GM23338 (cell line): ENCODE measurements around the gene MEF2A. TPM values are rescaled to one million over a fixed set of nuclear protein-coding genes. Genes with fewer than 3 reads are reported as not detected.

ENCODE experiments used
- ATAC-seq: fragments of 200-7000 bp; cut with Tn5 transposase; 3 replicates; pipeline ENCODE4 v1.9.1; 2020
- DNase-seq: peaks from one replicate; pipeline ENCODE4 v3.0.0-alpha.2; 2015; ENCODE audit warnings: low spot score
- H2AFZ ChIP-seq: fragments of 200-600 bp; sonication (generic); 2 replicates; pipeline ENCODE4 v1.8.0; 2016; ENCODE audit warnings: antibody characterized with exemption, mild to moderate bottlenecking, moderate library complexity
- H3F3A ChIP-seq: fragments of 200-600 bp; sonication (generic); replicated peaks from 2 replicates; pipeline ENCODE4 v1.8.0; 2017; ENCODE audit warnings: antibody characterized with exemption, mixed run types, low read depth
- H3K27ac ChIP-seq: fragments of 200-600 bp; sonication (generic); 2 replicates; pipeline ENCODE4 v1.6.1; 2016; ENCODE audit warnings: low read depth
- H3K27me3 ChIP-seq: fragments of 200-600 bp; sonication (generic); 2 replicates; pipeline ENCODE4 v1.8.0; 2016; ENCODE audit warnings: mild to moderate bottlenecking, mixed run types, moderate library complexity; ENCODE audit not compliant: insufficient read depth
- H3K36me3 ChIP-seq: fragments of 200-600 bp; sonication (generic); 2 replicates; pipeline ENCODE4 v1.8.0; 2016; ENCODE audit warnings: mild to moderate bottlenecking; ENCODE audit not compliant: insufficient read depth
- H3K4me1 ChIP-seq: fragments of 200-600 bp; sonication (generic); 2 replicates; pipeline ENCODE4 v1.8.0; 2016; ENCODE audit warnings: mild to moderate bottlenecking, moderate library complexity; ENCODE audit not compliant: insufficient read depth
- H3K4me2 ChIP-seq: fragments of 200-600 bp; sonication (generic); 2 replicates; pipeline ENCODE4 v1.7.1; 2017; ENCODE audit warnings: mixed run types
- H3K4me3 ChIP-seq: fragments of 200-600 bp; sonication (generic); 2 replicates; pipeline ENCODE4 v1.6.1; 2016; ENCODE audit warnings: mixed run types
- H3K79me2 ChIP-seq: fragments of 200-600 bp; sonication (generic); replicated peaks from 2 replicates; pipeline ENCODE4 v1.8.0; 2017; ENCODE audit warnings: mild to moderate bottlenecking; ENCODE audit not compliant: insufficient read depth
- H3K9me2 ChIP-seq: fragments of 200-600 bp; sonication (generic); 2 replicates; pipeline ENCODE4 v1.8.0; 2017; ENCODE audit not compliant: insufficient read depth
- H4K20me1 ChIP-seq: fragments of 200-600 bp; sonication (generic); replicated peaks from 2 replicates; pipeline ENCODE4 v1.8.0; 2017; ENCODE audit warnings: mild to moderate bottlenecking; ENCODE audit not compliant: insufficient read depth
- H3K27ac Mint-ChIP-seq: 2 replicates; pipeline ENCODE4 v1.8.0; 2020; ENCODE audit warnings: inconsistent platforms, mild to moderate bottlenecking, moderate library complexity, mixed read lengths
- H3K27me3 Mint-ChIP-seq: 3 replicates; pipeline ENCODE4 v1.8.0; 2022; ENCODE audit warnings: low read depth, mild to moderate bottlenecking, moderate library complexity, mixed read lengths, inconsistent platforms; ENCODE audit not compliant: insufficient read depth, poor library complexity
- H3K36me3 Mint-ChIP-seq: 3 replicates; pipeline ENCODE4 v1.8.0; 2021; ENCODE audit warnings: low read depth, mild to moderate bottlenecking, inconsistent platforms, moderate library complexity, mixed read lengths
- H3K4me1 Mint-ChIP-seq: 3 replicates; pipeline ENCODE4 v1.8.0; 2020; ENCODE audit warnings: mild to moderate bottlenecking, inconsistent platforms, mixed read lengths
- H3K4me3 Mint-ChIP-seq: 3 replicates; pipeline ENCODE4 v1.8.0; 2021; ENCODE audit warnings: moderate library complexity, mild to moderate bottlenecking, inconsistent platforms, mixed read lengths
- H3K9me3 Mint-ChIP-seq: 3 replicates; pipeline ENCODE4 v1.8.0; 2020; ENCODE audit warnings: moderate library complexity, mild to moderate bottlenecking, inconsistent platforms, mixed read lengths
- CREB1 ChIP-seq: fragments of 250-450 bp; sonication (Bioruptor Pico); IDR thresholded peaks from 2 replicates; pipeline ENCODE4 v1.5.0; 2020; ENCODE audit warnings: low read depth, mild to moderate bottlenecking, moderate library complexity
- EZH2 ChIP-seq: fragments of 200-600 bp; sonication (generic); IDR thresholded peaks from one replicate; pipeline ENCODE4 v1.8.0; 2017; ENCODE audit warnings: antibody characterized with exemption, mild to moderate bottlenecking, low read depth; ENCODE audit not compliant: unreplicated experiment
- JUNB ChIP-seq: IDR thresholded peaks from one replicate; pipeline ENCODE4 v1.6.1; 2016; ENCODE audit warnings: antibody characterized with exemption; ENCODE audit not compliant: unreplicated experiment
- NANOG ChIP-seq: IDR thresholded peaks from 2 replicates; pipeline ENCODE4 v1.6.1; 2016; ENCODE audit warnings: antibody characterized with exemption, borderline replicate concordance
- POLR2AphosphoS5 ChIP-seq: IDR thresholded peaks from 2 replicates; pipeline ENCODE4 v1.6.1; 2016; ENCODE audit warnings: antibody characterized with exemption, low read depth
- polyA plus RNA-seq: library from polyadenylated mRNA; unstranded; fragments of >200 nt; fragmentation: Nextera tagmentation; extraction: Ambion mirVana; gene quantifications from 2 replicates; pipeline ENCODE4 v1.2.1, GENCODE V29; 2016
- total RNA-seq: library from RNA; depleted of rRNA; stranded (reverse); fragments of >200 nt; shearing (Covaris generic); gene quantifications from 2 replicates; pipeline ENCODE4 v1.2.3, GENCODE V29; 2014
- TF ChIP-seq, protein P1 (sequence below): IDR thresholded peaks from one replicate; pipeline ENCODE4 v1.6.1; 2018; ENCODE audit warnings: antibody characterized with exemption; ENCODE audit not compliant: unreplicated experiment
- TF ChIP-seq, protein P2 (sequence below): fragments of 250-450 bp; sonication (Bioruptor Pico); IDR thresholded peaks from 2 replicates; pipeline ENCODE4 v1.5.0; 2020; ENCODE audit warnings: mild to moderate bottlenecking, moderate library complexity
- TF ChIP-seq, protein P3 (sequence below), 2 experiments: fragments of 200-600 bp in 1 of 2; sonication (generic) in 1 of 2; conservative IDR thresholded peaks; 2 replicates each; pipeline versions ENCODE4 v1.5.1 to v1.6.1; 2016 to 2017; ENCODE audit warnings: antibody characterized with exemption in 2 of 2, low read depth in 2 of 2, mild to moderate bottlenecking in 2 of 2, moderate library complexity in 1 of 2

The MEF2A gene
- total and polyA plus RNA-seq, 2 experiments from 2014 or later = 20.3 to 42.3 TPM

DNA sequence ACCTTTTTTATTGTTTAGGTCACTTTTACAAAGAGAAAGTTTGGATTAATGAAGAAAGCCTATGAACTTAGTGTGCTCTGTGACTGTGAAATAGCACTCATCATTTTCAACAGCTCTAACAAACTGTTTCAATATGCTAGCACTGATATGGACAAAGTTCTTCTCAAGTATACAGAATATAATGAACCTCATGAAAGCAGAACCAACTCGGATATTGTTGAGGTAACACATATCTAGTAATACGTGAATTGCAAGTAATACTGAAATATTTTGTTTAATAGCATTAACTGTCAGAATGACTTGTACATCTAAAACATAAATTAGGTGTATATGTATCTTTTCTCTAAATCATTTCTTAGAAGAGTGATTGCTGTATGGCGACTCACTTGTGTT, 79.8 kb downstream of the MEF2A start (continued):
- TF ChIP-seq, protein P1, sequence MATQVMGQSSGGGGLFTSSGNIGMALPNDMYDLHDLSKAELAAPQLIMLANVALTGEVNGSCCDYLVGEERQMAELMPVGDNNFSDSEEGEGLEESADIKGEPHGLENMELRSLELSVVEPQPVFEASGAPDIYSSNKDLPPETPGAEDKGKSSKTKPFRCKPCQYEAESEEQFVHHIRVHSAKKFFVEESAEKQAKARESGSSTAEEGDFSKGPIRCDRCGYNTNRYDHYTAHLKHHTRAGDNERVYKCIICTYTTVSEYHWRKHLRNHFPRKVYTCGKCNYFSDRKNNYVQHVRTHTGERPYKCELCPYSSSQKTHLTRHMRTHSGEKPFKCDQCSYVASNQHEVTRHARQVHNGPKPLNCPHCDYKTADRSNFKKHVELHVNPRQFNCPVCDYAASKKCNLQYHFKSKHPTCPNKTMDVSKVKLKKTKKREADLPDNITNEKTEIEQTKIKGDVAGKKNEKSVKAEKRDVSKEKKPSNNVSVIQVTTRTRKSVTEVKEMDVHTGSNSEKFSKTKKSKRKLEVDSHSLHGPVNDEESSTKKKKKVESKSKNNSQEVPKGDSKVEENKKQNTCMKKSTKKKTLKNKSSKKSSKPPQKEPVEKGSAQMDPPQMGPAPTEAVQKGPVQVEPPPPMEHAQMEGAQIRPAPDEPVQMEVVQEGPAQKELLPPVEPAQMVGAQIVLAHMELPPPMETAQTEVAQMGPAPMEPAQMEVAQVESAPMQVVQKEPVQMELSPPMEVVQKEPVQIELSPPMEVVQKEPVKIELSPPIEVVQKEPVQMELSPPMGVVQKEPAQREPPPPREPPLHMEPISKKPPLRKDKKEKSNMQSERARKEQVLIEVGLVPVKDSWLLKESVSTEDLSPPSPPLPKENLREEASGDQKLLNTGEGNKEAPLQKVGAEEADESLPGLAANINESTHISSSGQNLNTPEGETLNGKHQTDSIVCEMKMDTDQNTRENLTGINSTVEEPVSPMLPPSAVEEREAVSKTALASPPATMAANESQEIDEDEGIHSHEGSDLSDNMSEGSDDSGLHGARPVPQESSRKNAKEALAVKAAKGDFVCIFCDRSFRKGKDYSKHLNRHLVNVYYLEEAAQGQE = no peak

DNA sequence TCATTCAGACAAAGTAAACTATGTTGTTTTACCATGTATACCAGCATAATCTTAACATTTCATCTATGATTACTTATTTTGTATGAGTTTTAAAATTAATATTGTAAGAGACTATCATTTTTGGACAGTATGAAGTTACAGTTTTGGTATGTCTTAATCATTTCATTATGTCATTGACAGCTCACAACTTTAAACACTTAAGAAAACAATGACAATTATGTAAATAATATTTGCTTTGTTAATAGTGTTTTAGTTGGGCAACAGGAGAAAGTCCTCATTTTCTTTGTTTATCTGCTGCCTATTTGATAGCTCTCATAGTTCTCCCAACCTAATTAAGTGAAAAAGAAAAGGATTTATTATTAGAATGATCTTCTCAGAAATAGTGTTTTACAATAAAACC, 80.2 kb downstream of the MEF2A start:
- ATAC-seq (no peak), DNase-seq (no peak)
- TF ChIP-seq, protein P2, sequence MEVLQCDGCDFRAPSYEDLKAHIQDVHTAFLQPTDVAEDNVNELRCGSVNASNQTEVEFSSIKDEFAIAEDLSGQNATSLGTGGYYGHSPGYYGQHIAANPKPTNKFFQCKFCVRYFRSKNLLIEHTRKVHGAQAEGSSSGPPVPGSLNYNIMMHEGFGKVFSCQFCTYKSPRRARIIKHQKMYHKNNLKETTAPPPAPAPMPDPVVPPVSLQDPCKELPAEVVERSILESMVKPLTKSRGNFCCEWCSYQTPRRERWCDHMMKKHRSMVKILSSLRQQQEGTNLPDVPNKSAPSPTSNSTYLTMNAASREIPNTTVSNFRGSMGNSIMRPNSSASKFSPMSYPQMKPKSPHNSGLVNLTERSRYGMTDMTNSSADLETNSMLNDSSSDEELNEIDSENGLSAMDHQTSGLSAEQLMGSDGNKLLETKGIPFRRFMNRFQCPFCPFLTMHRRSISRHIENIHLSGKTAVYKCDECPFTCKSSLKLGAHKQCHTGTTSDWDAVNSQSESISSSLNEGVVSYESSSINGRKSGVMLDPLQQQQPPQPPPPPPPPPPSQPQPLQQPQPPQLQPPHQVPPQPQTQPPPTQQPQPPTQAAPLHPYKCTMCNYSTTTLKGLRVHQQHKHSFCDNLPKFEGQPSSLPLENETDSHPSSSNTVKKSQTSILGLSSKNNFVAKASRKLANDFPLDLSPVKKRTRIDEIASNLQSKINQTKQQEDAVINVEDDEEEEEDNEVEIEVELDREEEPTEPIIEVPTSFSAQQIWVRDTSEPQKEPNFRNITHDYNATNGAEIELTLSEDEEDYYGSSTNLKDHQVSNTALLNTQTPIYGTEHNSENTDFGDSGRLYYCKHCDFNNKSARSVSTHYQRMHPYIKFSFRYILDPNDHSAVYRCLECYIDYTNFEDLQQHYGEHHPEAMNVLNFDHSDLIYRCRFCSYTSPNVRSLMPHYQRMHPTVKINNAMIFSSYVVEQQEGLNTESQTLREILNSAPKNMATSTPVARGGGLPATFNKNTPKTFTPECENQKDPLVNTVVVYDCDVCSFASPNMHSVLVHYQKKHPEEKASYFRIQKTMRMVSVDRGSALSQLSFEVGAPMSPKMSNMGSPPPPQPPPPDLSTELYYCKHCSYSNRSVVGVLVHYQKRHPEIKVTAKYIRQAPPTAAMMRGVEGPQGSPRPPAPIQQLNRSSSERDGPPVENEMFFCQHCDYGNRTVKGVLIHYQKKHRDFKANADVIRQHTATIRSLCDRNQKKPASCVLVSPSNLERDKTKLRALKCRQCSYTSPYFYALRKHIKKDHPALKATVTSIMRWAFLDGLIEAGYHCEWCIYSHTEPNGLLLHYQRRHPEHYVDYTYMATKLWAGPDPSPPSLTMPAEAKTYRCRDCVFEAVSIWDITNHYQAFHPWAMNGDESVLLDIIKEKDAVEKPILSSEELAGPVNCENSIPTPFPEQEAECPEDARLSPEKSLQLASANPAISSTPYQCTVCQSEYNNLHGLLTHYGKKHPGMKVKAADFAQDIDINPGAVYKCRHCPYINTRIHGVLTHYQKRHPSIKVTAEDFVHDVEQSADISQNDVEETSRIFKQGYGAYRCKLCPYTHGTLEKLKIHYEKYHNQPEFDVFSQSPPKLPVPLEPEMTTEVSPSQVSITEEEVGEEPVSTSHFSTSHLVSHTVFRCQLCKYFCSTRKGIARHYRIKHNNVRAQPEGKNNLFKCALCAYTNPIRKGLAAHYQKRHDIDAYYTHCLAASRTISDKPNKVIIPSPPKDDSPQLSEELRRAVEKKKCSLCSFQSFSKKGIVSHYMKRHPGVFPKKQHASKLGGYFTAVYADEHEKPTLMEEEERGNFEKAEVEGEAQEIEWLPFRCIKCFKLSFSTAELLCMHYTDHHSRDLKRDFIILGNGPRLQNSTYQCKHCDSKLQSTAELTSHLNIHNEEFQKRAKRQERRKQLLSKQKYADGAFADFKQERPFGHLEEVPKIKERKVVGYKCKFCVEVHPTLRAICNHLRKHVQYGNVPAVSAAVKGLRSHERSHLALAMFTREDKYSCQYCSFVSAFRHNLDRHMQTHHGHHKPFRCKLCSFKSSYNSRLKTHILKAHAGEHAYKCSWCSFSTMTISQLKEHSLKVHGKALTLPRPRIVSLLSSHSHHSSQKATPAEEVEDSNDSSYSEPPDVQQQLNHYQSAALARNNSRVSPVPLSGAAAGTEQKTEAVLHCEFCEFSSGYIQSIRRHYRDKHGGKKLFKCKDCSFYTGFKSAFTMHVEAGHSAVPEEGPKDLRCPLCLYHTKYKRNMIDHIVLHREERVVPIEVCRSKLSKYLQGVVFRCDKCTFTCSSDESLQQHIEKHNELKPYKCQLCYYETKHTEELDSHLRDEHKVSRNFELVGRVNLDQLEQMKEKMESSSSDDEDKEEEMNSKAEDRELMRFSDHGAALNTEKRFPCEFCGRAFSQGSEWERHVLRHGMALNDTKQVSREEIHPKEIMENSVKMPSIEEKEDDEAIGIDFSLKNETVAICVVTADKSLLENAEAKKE (CRISPR knock-in tag) = no peak
- TF ChIP-seq EZH2 = no peak
- TF ChIP-seq, protein P1 = no peak
- no peak for TF ChIP-seq JUNB
- no peak for TF ChIP-seq POLR2AphosphoS5
- no peak for TF ChIP-seq NANOG
- TF ChIP-seq, protein P3, sequence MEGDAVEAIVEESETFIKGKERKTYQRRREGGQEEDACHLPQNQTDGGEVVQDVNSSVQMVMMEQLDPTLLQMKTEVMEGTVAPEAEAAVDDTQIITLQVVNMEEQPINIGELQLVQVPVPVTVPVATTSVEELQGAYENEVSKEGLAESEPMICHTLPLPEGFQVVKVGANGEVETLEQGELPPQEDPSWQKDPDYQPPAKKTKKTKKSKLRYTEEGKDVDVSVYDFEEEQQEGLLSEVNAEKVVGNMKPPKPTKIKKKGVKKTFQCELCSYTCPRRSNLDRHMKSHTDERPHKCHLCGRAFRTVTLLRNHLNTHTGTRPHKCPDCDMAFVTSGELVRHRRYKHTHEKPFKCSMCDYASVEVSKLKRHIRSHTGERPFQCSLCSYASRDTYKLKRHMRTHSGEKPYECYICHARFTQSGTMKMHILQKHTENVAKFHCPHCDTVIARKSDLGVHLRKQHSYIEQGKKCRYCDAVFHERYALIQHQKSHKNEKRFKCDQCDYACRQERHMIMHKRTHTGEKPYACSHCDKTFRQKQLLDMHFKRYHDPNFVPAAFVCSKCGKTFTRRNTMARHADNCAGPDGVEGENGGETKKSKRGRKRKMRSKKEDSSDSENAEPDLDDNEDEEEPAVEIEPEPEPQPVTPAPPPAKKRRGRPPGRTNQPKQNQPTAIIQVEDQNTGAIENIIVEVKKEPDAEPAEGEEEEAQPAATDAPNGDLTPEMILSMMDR (conservative IDR thresholded peaks at IDR 0.05; ENCODE audit: low read depth in 2 of 2) = no peak
- no peak for TF ChIP-seq CREB1

More for the DNA sequence above, 80.2 kb downstream of the MEF2A start:
- H3K4me1 ChIP-seq = peaks cover 10% of the 10 kb centered on the region; the same call in 1 of the 2 replicates
- peaks cover 4% of the 10 kb centered on the region; the same call in 1 of the 3 replicates for H3K4me1 Mint-ChIP-seq
- no peak overlapping the region for H3K27ac Mint-ChIP-seq
- H3K4me2 ChIP-seq = no peak overlapping the region
- no peaks in the 10 kb centered on the region; the same call in none of the 2 replicates for H3K79me2 ChIP-seq
- no peaks in the 10 kb centered on the region for H3F3A ChIP-seq
- H3K27ac ChIP-seq = no peak overlapping the region
- H3K9me2 ChIP-seq = no peaks in the 10 kb centered on the region
- H3K36me3 ChIP-seq = peaks cover 5% of the 10 kb centered on the region; the same call in 1 of the 2 replicates
- H3K27me3 ChIP-seq = no peaks in the 10 kb centered on the region
- no peak overlapping the region for H2AFZ ChIP-seq
- H4K20me1 ChIP-seq = 0 out of 2 replicates have a peak, but pooled peaks cover 2% of the 10 kb centered on the region
- H3K9me3 Mint-ChIP-seq = peaks cover 19% of the 10 kb centered on the region
- no peak overlapping the region for H3K4me3 ChIP-seq
- H3K4me3 Mint-ChIP-seq = no peak overlapping the region
- peaks cover 55% of the 10 kb centered on the region for H3K36me3 Mint-ChIP-seq
- H3K27me3 Mint-ChIP-seq = no peaks in the 10 kb centered on the region
